HepG2 (cell line): ENCODE data around the gene SMYD2. TPM values are rescaled to one million over a fixed set of nuclear protein-coding genes. Genes with fewer than 3 reads are reported as not detected.

Experiments
- ATF3 ChIP-seq: sonication (generic); formaldehyde crosslinking; IDR thresholded peaks from 2 replicates; pipeline ENCODE4 v1.4.0; 2020; ENCODE audit warnings: missing genetic modification reagents
- E2F2 ChIP-seq: sonication (generic); formaldehyde crosslinking; IDR thresholded peaks from 2 replicates; pipeline ENCODE4 v1.4.0; 2020; ENCODE audit warnings: missing genetic modification reagents, borderline replicate concordance
- GTF3A ChIP-seq: sonication (generic); formaldehyde crosslinking; conservative IDR thresholded peaks from 2 replicates; pipeline ENCODE4 v1.4.0; 2020; ENCODE audit warnings: mild to moderate bottlenecking, missing genetic modification reagents
- HNRNPH1 ChIP-seq: fragments of 200-400 bp; formaldehyde crosslinking; optimal IDR thresholded peaks from 2 replicates; pipeline ENCODE3; 2017; ENCODE audit warnings: mild to moderate bottlenecking, low read depth, low read length
- NFE2L1 ChIP-seq: sonication (generic); formaldehyde crosslinking; IDR thresholded peaks from 2 replicates; pipeline ENCODE4 v1.4.0; 2020; ENCODE audit warnings: missing genetic modification reagents, mild to moderate bottlenecking, borderline replicate concordance
- POLR2G ChIP-seq: fragments of 200-400 bp; formaldehyde crosslinking; IDR thresholded peaks from 2 replicates; pipeline ENCODE4 v1.6.1; 2018; ENCODE audit warnings: mild to moderate bottlenecking, low read depth, low read length, moderate library complexity
- RBM22 ChIP-seq: fragments of 200-400 bp; formaldehyde crosslinking; optimal IDR thresholded peaks from 2 replicates; pipeline ENCODE3; 2017; ENCODE audit warnings: mild to moderate bottlenecking, low read length, moderate library complexity
- RERE ChIP-seq: IDR thresholded peaks from 2 replicates; pipeline ENCODE4 v1.6.1; 2016; ENCODE audit warnings: low read depth, missing genetic modification reagents, missing compliant biosample characterization
- SKI ChIP-seq: fragments of 450-650 bp; IDR thresholded peaks from one replicate; pipeline ENCODE4 v1.6.1; 2018; ENCODE audit warnings: mild to moderate bottlenecking; ENCODE audit not compliant: partially characterized antibody
- TBX2 ChIP-seq: sonication (generic); formaldehyde crosslinking; IDR thresholded peaks from 2 replicates; pipeline ENCODE4 v1.5.0; 2020; ENCODE audit warnings: missing genetic modification reagents, mild to moderate bottlenecking, borderline replicate concordance
- YY1 ChIP-seq: IDR thresholded peaks from 2 replicates; pipeline ENCODE4 v1.6.1; 2011; ENCODE audit warnings: low read length, low read depth, moderate library complexity, mild to moderate bottlenecking; ENCODE audit not compliant: insufficient read depth, insufficient replicate concordance
- ZNF263 ChIP-seq: sonication (generic); formaldehyde crosslinking; IDR thresholded peaks from 2 replicates; pipeline ENCODE4 v1.4.0; 2020; ENCODE audit warnings: missing genetic modification reagents
- ZNF33A ChIP-seq: sonication (generic); formaldehyde crosslinking; IDR thresholded peaks from 2 replicates; pipeline ENCODE4 v1.5.1; 2020; ENCODE audit warnings: missing genetic modification reagents, mild to moderate bottlenecking, moderate library complexity, borderline replicate concordance
- ZNF512B ChIP-seq: sonication (generic); formaldehyde crosslinking; IDR thresholded peaks from 2 replicates; pipeline ENCODE4 v1.5.1; 2020; ENCODE audit warnings: missing genetic modification reagents, mild to moderate bottlenecking, borderline replicate concordance
- ZNF619 ChIP-seq: sonication (generic); formaldehyde crosslinking; IDR thresholded peaks from 2 replicates; pipeline ENCODE4 v1.4.0; 2020; ENCODE audit warnings: mild to moderate bottlenecking, missing genetic modification reagents
- ZNF704 ChIP-seq: sonication (generic); formaldehyde crosslinking; IDR thresholded peaks from 2 replicates; pipeline ENCODE4 v1.8.1; 2023; ENCODE audit warnings: mild to moderate bottlenecking, inconsistent platforms, moderate library complexity, missing genetic modification reagents, borderline replicate concordance
- ZNF724P ChIP-seq: sonication (generic); formaldehyde crosslinking; IDR thresholded peaks from 2 replicates; pipeline ENCODE4 v1.8.0; 2022; ENCODE audit warnings: missing genetic modification reagents, borderline replicate concordance
- ZNF841 ChIP-seq: sonication (generic); formaldehyde crosslinking; IDR thresholded peaks from 2 replicates; pipeline ENCODE4 v1.8.1; 2023; ENCODE audit warnings: missing genetic modification reagents, borderline replicate concordance
- polyA plus RNA-seq, 8 experiments: library from polyadenylated mRNA; depleted of rRNA in 3 of 8; stranded (reverse) in 7 of 8; unstranded in 1 of 8; fragments of >200 nt; fragmentation: Illumina TruSeq in 4 of 8; extraction: Trizol in 4 of 8; gene quantifications; 2 replicates each; pipeline versions ENCODE4 v1.2.1 to v1.2.3, GENCODE V29; 2011 to 2016; ENCODE audit warnings: low read depth in 4 of 8, missing spikeins in 1 of 8, mixed read lengths in 1 of 8; ENCODE audit not compliant: insufficient read depth in 1 of 8
- total RNA-seq, 5 experiments: library from RNA; depleted of rRNA; stranded (reverse); fragments of >200 nt; fragmentation: Illumina TruSeq; extraction: Trizol; gene quantifications; 2 replicates each; pipeline ENCODE4 v1.2.3, GENCODE V29; 2016; ENCODE audit warnings: low read depth in 1 of 5

The SMYD2 gene
- total and polyA plus RNA-seq, 2 of the 13 experiments (the other 11 are each of a cell fraction or from before 2014, with no cell fraction given): 72.7 to 139 TPM

GRCh38 chr1:214280386-214281020 is 456 bp upstream of the SMYD2 start (continued):
- TF ChIP-seq ZNF841: no peak
- no peak for TF ChIP-seq GTF3A
- no peak for TF ChIP-seq RBM22
- no peak for TF ChIP-seq ZNF704 (CRISPR knock-in tag)
- no peak for TF ChIP-seq RERE (CRISPR knock-in tag)
- TF ChIP-seq ATF3 (CRISPR knock-in tag): no peak
- TF ChIP-seq SKI: no peak
- TF ChIP-seq NFE2L1 (CRISPR knock-in tag): no peak
- TF ChIP-seq YY1: no peak
- TF ChIP-seq TBX2: peak; percentile 58; the same call in 1 of the 2 replicates
- TF ChIP-seq ZNF33A: no peak
- TF ChIP-seq ZNF619 (CRISPR knock-in tag): no peak; the same call in 1 of the 2 replicates
- no peak for TF ChIP-seq E2F2 (CRISPR knock-in tag)
- no peak for TF ChIP-seq ZNF724P (CRISPR knock-in tag)
- TF ChIP-seq HNRNPH1: no peak
- TF ChIP-seq ZNF263 (CRISPR knock-in tag): no peak; the same call in none of the 2 replicates
- TF ChIP-seq ZNF512B: no peak
- peak; percentile 76 for TF ChIP-seq POLR2G
